GF-D8 (cell line): ENCODE data around the gene ELOB.

Experiments
- DNase-seq: peaks from one replicate; lab custom pipeline; 2025; lab: John Stamatoyannopoulos, UW

The ELOB gene

GRCh38 chr16:2768403-2769089 lies 8.5 kb downstream of the ELOB start:
- DNase-seq: no peak

DNA sequence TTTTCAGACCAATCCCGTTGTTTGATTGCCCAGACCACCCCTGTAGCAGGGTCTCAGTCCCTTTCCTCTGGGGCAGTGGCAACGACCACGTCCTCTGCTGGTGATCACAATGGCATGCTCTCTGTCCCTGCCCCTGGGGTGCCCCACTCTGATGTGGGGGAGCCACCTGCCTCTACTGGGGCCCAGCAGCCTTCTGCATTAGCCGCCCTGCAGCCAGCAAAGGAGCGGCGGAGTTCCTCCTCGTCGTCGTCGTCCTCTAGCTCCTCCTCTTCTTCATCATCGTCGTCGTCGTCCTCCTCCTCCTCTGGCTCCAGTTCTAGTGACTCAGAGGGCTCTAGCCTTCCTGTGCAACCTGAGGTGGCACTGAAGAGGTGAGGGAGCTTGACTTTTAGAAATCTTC lies 9.2 kb downstream of the ELOB start:
- DNase-seq: no peak

- no peak for DNase-seq
Observed at GRCh38 chr16:2767140-2767731, 9.8 kb downstream of the ELOB start.

DNA sequence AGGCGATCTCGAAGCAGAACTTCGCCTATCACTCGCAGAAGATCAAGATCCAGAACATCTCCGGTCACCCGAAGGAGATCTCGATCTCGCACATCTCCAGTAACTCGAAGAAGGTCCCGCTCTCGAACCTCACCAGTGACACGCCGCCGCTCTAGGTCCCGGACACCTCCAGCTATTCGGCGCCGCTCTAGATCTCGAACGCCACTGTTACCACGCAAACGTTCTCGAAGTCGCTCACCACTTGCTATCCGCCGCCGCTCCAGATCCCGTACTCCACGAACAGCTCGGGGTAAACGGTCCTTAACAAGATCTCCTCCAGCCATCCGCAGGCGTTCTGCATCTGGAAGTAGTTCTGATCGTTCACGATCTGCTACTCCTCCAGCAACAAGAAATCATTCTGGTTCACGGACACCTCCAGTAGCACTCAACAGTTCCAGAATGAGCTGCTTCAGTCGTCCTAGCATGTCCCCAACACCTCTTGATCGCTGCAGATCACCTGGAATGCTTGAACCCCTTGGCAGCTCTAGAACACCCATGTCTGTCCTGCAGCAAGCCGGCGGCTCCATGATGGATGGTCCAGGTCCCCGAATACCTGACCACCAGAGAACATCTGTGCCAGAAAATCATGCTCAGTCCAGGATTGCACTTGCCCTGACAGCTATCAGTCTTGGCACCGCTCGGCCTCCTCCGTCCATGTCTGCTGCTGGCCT lies 10.5 kb downstream of the ELOB start:
- no peak for DNase-seq

DNA sequence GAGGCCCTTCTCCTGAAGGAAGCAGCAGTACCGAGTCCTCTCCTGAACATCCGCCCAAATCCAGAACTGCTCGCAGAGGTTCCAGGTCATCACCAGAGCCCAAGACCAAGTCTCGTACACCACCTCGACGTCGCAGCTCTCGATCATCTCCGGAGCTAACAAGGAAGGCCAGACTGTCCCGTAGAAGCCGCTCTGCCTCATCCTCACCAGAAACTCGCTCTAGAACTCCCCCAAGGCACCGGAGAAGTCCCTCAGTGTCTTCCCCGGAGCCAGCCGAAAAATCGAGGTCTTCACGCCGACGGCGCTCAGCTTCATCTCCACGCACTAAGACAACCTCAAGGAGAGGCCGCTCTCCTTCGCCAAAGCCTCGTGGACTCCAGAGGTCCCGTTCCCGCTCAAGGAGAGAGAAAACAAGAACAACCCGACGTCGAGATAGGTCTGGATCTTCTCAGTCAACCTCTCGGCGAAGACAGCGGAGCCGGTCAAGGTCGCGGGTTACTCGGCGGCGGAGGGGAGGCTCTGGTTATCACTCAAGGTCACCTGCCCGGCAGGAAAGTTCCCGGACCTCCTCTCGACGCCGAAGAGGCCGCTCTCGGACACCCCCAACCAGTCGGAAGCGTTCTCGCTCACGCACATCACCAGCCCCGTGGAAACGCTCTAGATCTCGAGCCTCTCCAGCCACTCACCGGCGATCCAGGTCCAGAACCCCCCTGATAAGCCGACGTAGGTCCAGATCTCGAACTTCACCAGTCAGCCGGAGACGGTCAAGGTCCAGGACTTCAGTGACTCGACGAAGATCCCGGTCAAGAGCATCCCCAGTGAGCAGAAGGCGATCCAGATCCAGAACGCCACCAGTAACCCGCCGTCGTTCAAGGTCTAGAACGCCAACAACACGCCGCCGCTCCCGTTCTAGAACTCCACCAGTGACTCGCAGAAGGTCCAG lies 11.3 kb downstream of the ELOB start:
- DNase-seq: no peak

DNA sequence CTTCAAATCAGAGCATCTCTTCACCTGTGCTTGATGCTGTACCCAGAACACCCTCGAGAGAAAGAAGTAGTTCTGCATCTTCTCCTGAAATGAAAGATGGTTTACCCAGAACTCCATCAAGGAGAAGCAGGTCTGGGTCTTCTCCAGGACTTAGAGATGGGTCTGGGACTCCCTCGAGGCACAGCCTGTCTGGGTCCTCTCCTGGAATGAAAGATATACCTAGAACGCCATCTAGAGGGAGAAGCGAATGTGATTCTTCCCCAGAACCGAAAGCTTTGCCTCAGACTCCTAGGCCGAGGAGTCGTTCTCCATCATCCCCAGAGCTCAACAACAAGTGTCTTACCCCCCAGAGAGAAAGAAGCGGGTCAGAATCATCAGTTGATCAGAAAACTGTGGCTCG lies 12.4 kb downstream of the ELOB start:
- no peak for DNase-seq

GRCh38 chr16:2763173-2763572 lies 13.9 kb downstream of the ELOB start:
- no peak for DNase-seq

DNA sequence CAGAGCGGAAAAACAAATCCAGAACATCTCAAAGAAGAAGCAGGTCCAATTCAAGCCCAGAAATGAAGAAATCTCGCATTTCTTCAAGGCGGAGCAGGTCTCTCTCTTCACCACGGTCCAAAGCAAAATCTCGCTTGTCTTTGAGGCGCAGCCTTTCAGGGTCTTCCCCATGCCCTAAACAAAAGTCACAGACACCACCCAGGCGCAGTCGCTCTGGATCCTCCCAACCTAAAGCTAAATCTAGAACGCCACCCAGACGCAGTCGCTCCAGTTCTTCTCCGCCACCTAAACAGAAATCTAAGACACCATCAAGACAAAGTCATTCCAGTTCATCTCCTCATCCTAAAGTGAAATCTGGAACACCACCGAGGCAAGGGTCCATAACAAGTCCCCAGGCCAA lies 14.4 kb downstream of the ELOB start:
- no peak for DNase-seq

DNA sequence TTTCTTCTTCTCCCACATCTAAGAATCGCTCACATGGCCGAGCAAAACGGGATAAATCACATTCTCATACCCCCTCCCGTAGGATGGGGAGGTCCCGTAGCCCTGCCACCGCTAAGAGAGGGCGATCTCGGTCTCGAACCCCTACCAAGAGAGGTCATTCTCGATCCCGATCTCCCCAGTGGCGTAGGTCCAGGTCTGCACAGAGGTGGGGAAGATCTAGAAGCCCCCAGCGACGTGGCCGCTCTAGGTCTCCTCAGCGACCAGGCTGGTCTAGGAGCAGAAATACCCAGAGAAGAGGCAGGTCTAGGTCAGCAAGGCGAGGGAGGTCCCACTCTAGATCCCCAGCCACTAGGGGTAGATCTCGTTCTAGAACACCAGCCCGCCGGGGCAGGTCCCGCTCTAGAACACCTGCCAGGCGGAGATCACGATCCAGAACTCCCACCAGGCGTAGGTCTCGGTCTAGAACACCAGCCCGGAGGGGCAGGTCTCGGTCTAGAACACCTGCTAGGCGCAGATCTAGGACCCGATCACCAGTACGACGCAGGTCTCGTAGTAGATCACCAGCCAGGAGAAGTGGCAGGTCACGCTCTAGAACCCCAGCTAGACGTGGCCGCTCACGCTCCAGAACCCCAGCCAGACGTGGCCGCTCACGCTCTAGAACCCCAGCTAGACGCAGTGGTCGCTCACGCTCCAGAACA lies 15.0 kb downstream of the ELOB start:
- DNase-seq: no peak

- DNase-seq: no peak
Observed at GRCh38 chr16:2761472-2761871, 15.6 kb downstream of the ELOB start.

GRCh38 chr16:2757344-2757743 lies 19.7 kb downstream of the ELOB start:
- DNase-seq: no peak

DNA sequence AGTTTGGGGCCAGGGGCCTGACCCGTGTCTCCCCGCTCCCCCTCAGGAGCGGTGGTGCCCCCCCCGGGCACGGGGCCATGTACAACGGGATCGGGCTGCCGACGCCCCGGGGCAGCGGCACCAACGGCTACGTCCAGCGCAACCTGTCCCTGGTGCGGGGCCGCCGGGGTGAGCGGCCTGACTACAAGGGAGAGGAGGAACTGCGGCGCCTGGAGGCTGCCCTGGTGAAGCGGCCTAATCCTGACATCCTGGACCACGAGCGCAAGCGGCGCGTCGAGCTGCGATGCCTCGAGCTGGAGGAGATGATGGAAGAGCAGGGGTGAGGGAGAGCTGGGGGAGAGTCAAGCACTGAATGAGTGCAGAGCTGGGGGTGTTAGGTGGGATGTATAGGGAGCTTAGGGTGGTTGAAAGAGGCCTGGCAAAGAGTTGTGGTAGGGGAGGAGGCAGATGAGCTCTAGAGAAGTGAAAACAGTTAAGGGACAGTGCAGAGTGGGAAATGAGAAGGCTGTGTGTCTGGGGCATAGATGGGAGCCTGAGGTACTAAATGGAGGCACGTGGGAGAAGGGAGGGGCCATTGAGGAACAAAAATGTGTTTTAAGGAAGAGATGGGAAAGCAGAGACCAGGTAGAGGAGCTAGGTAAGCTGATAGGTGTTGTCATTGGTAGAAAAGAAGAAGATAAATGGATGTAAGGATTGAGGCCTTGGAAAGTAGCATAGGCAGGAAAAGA lies 20.6 kb downstream of the ELOB start:
- DNase-seq: no peak

- no peak for DNase-seq
Observed at GRCh38 chr16:2755158-2755557, 21.9 kb downstream of the ELOB start.

DNA sequence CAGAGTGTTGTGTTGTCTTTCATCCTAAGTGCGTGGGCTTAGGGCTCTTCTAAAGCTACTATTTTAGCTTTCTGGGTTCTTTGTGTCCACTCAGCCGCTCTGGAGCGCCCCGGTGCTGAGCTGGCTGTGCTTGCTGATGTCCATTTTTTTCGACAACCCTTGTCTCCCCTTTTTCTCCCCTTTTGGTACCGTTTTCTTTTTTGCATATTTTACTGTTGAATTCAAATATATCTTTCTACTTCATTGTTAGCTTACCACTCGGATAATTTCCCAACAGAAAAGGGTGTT lies 23.4 kb downstream of the ELOB start:
- no peak for DNase-seq

- DNase-seq: peak; percentile 51
Observed at GRCh38 chr16:2752850-2753732, 24.0 kb downstream of the ELOB start.

DNA sequence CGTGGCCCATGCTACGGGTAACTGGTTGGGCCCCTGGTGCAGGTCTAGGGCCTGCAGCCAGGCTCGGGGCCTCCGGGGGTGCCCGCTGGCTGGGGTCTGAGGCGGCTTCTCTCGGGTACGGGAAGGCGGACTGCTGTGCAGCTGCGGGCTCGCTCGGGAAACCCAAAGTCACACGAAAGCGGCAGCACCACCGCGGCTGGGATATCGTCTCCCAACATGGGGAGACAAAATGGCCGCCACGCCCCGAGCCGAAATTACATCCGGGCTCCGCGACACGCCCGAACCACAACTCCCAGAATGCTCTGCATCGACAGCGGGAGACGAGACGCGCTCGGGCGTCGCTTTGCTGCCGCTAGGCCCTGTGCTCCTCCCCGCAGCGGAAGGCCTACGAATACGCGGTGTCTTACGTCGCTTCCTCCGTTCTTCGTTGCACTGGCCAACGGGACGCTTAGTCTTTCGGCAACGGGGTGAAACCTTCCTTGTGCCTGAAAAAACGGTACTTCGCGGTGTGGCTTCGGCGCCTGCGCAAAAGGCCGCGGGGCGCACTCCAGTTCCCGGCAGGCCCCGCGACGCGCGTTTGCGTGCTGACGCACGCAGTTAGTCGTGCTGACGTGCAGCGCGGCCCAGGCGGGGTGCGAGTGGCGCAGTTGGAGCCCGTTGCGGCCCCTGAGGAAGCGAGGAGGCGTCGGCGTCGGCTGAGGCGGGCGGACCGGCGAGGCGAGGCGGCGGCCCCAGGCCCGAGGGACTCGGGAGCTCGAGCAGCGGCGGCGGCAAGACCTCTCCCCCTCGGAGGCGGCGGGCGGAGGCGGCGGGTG lies 24.8 kb downstream of the ELOB start, which contains the start of gene SRRM2:
SRRM2 (plus strand) TSS at position 604 of the 815 bp plus-strand sequence. CDS start 3,727 bp downstream, outside the sequence.
- peak; percentile 92 for DNase-seq

DNA sequence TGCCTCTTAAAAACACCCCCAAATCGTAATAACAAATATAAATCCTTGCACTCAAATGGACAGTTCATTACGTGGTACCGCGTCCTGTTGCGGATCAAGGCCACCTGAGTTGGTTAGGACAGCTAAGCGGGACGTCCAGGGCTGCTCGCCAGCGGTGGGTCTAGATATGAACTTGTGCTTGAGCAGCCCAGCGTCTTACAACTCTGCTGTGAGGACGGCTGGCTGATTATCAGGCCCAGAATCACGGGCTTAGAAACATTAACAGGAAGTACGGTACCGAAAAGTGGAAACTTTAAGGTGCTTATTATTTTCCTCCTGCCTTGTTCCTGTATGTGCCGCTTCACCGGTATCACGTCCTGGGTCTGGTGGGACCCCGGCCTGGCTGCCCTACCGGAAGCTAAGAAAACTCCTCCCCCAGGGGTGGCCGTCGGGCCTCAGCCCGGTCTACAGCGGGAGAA lies 25.5 kb downstream of the ELOB start:
- peak; percentile 73 for DNase-seq

DNA sequence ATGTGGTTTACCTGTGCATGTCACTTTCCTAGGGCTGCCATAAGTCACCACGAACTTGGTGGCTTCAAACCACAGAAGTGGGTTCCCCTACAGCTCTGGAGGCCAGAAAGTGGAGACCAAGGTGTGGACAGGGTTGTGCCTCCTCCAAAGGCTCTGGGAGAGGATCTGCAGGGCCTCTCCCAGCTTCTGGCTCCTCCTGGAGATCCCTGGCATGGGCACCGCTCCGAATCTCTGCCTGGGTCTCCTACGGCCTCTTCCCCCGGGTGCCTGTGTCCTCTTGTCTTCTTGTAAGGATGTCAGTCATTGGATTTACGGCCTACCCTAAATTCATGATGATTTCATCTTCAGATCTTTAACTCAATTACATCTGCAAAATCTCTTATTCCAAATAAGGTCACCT lies 27.1 kb downstream of the ELOB start:
- no peak for DNase-seq

- no peak for DNase-seq
Observed at GRCh38 chr16:2749476-2749875, 27.6 kb downstream of the ELOB start.
